ENCODE results near the gene TPRG1L. TPM values are rescaled to one million over a fixed set of nuclear protein-coding genes. Genes with fewer than 3 reads are reported as not detected.

The TPRG1L gene
- total and polyA plus RNA-seq, 7 donors: 33.9 to 66.4 (median 40.2) TPM

DNA sequence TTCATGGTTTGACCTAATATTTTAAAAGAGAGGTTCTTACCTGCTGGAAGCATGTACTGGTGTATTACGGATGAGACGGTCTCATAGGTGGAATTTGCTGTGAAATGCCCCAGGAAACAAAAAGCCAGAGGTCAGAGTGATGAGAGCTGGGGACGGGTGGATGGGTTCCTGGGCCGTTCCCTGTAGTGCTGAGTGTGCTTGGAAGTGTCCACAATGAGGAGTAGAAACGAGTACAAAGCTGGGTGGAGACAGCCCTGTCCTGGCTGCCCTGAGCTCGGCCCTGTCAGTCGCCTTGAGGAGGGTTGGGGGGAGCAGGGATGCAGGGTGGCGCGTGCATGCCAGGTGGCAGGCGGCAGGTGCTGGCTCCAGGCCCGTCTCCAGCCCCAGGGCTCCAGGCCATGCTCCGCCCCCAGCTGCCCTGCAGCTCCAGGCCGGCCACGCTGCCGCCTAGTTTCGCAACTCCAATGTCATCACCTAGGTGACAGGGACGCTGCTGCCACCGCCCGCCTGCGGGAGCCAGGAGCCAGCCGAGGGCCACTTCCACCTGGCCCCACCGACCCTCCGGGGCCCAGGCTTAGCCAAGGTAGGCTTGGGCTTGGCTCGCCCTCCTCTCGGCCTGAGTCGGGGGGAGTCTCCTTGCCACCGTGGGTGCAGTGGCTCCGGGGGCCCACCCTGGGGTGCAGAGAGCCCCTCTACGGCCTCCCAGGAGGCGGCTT lies 43.9 kb downstream of the TPRG1L start:
- DNase-seq (peak; percentile 80 to 93), ATAC-seq (peak; percentile 93 to 98 (median 96))
- Histone ChIP-seq H3K4me3 (peak overlapping the region; percentile 7), H3K27me3 (ENCODE audit: insufficient read depth in 3 of 3, low read length in 2 of 3) (peaks cover 0 to 5% (median 0%) of the 10 kb centered on the region in 3 donors), H3K27ac (no peak overlapping the region), H3K36me3 (ENCODE audit: insufficient read depth in 1 of 2, low read depth in 1 of 2) (no peaks in the 10 kb centered on the region), H3K9me3 (no peaks in the 10 kb centered on the region), H3K4me1 (peaks cover 9% of the 10 kb centered on the region)
- TF ChIP-seq, protein P1, sequence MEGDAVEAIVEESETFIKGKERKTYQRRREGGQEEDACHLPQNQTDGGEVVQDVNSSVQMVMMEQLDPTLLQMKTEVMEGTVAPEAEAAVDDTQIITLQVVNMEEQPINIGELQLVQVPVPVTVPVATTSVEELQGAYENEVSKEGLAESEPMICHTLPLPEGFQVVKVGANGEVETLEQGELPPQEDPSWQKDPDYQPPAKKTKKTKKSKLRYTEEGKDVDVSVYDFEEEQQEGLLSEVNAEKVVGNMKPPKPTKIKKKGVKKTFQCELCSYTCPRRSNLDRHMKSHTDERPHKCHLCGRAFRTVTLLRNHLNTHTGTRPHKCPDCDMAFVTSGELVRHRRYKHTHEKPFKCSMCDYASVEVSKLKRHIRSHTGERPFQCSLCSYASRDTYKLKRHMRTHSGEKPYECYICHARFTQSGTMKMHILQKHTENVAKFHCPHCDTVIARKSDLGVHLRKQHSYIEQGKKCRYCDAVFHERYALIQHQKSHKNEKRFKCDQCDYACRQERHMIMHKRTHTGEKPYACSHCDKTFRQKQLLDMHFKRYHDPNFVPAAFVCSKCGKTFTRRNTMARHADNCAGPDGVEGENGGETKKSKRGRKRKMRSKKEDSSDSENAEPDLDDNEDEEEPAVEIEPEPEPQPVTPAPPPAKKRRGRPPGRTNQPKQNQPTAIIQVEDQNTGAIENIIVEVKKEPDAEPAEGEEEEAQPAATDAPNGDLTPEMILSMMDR (IDR thresholded peaks at IDR 0.05): no peak
- intact Hi-C loops (cut with DNase I): no loop called here
- WGBS, 3 donors: 9 to 27% (median 18%) methylated on average over 25 to 30 of the region's 30 CpGs

DNA sequence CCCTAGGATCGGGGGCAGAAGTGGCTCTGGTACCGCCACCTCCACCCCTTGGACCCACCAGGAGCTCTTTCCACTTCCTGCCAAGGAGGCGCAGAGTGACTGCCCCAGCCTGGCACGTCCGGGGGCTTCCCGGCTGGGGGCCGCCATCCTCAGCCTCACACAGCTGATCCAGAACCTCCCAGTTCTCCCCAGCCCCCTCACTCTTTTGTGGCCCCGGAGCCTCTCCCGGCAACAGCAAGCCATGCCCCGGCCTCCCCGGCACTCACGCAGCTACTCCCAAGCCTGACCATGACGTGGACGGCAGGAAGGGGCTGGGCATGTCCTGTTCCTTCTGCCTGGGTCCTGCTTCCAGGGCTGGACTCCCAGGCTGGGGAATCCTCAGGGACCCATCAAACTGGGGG lies 44.6 kb downstream of the TPRG1L start:
- Histone ChIP-seq H3K27ac (no peak overlapping the region), H3K9me3 (no peaks in the 10 kb centered on the region), H3K4me3 (no peak overlapping the region), H3K4me1 (peaks cover 9% of the 10 kb centered on the region), H3K36me3 (ENCODE audit: insufficient read depth in 1 of 2, low read depth in 1 of 2) (no peaks in the 10 kb centered on the region), H3K27me3 (ENCODE audit: insufficient read depth in 3 of 3, low read length in 2 of 3) (peaks cover 0 to 11% (median 0%) of the 10 kb centered on the region in 3 donors)
- TF ChIP-seq, protein P1 (IDR thresholded peaks at IDR 0.05): no peak
- WGBS, 3 donors: 59 to 73% (median 63%) methylated on average over 14 of the region's 14 CpGs
- intact Hi-C loops (cut with DNase I): no loop called here
- peak; percentile 9 to 48 for DNase-seq
- ATAC-seq: peak in 2 of 4 donors; percentile 2

DNA sequence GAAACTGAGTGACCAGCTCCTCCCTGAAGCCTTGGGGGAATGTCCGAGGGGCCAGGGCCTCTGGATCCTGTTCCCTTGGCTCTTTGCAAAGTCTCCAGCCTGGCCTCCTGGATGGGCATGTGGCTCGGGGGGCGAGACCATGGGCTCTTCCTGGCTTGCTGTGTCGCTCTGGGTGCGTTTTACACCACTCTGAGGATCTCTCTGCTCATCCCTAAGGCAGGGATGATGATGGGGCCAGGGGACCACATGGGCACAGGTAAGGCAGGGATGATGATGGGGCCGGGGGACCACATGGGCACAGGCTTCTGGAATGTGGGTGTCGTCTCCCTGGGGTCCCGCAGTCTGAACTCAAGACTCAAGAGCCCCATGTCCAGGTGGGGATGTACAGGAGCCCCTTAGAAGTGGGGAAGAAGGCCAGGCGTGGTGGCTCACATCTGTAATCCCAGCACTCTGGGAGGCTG lies 45.2 kb downstream of the TPRG1L start:
- H3K27ac ChIP-seq: no peak overlapping the region
- no peaks in the 10 kb centered on the region for H3K9me3 ChIP-seq
- H3K4me1 ChIP-seq: peaks cover 9% of the 10 kb centered on the region
- peaks cover 0 to 13% (median 0%) of the 10 kb centered on the region in 3 donors for H3K27me3 ChIP-seq (ENCODE audit: insufficient read depth in 3 of 3, low read length in 2 of 3)
- intact Hi-C loops (cut with DNase I): no loop called here
- TF ChIP-seq, protein P1 (IDR thresholded peaks at IDR 0.05): no peak
- peak; percentile 7 to 34 for DNase-seq
- H3K4me3 ChIP-seq: no peak overlapping the region
- no peak for ATAC-seq
- WGBS, 3 donors: 83 to 89% (median 87%) methylated on average over 9 of the region's 9 CpGs
- H3K36me3 ChIP-seq (ENCODE audit: insufficient read depth in 1 of 2, low read depth in 1 of 2): no peaks in the 10 kb centered on the region

DNA sequence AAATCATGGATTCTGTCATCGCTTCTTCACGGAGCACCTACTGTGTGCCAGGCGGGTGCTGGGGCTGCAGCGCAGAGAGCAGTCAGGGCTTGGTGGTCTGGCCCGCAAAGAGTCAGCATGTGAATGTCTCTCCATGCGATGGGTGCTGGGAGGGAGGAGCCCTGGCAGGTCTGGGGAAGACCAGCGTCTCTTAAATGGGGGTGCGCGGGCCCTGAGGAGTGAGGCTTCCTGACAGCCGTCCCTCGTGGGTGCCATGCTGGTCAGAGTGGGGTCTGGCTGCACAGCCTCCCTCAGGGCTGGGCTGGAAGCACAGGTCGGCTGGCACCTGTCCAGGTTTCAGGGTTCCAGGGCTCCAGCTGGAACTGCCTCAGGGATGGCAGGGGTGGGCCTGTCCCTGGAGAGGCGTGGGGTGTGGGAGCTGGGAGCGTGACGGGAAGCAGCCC lies 46.0 kb downstream of the TPRG1L start:
- no peaks in the 10 kb centered on the region for H3K36me3 ChIP-seq (ENCODE audit: insufficient read depth in 1 of 2, low read depth in 1 of 2)
- no peak overlapping the region for H3K27ac ChIP-seq
- H3K27me3 ChIP-seq (ENCODE audit: insufficient read depth in 3 of 3, low read length in 2 of 3): peaks cover 0 to 13% (median 0%) of the 10 kb centered on the region in 3 donors
- no peaks in the 10 kb centered on the region for H3K9me3 ChIP-seq
- 85 to 89% (median 88%) methylated on average over 14 to 15 of the region's 15 CpGs for WGBS, 3 donors
- TF ChIP-seq, protein P1 (IDR thresholded peaks at IDR 0.05): no peak
- DNase-seq: peak; percentile 9 to 55
- no peak overlapping the region for H3K4me3 ChIP-seq
- intact Hi-C loops (cut with DNase I): no loop called here
- no peak for ATAC-seq
- peaks cover 9% of the 10 kb centered on the region for H3K4me1 ChIP-seq

Measured in psoas muscle (tissue), 8 donors.